ENCODE measurements around the gene SMIM41. TPM values are rescaled to one million over a fixed set of nuclear protein-coding genes. Genes with fewer than 3 reads are reported as not detected.

Gene SMIM41
- polyA plus RNA-seq, 2 donors, result 0.18 to 0.22 TPM

- 22% methylated on average over 16 of the region's 16 CpGs for WGBS, 2 donors
- Histone ChIP-seq H3K4me1 (ENCODE audit: control insufficient read depth in 2 of 2, insufficient read depth in 2 of 2, low read length in 1 of 2) (peaks cover 8 to 21% of the 10 kb centered on the region in 2 donors), H3K27ac (ENCODE audit: low read depth in 2 of 2, low read length in 1 of 2) (peak overlapping the region; percentile 94)
Measured at GRCh38 chr12:52050116-52050757, 29.3 kb upstream of the SMIM41 start.

GRCh38 chr12:52050758-52051541 lies 28.6 kb upstream of the SMIM41 start, which contains the start of gene NR4A1:
Gene NR4A1, plus strand, starts transcription at chr12:52051442. Its CDS starts 2,887 bp downstream, at chr12:52054329.
- Histone ChIP-seq H3K27me3 (ENCODE audit: control insufficient read depth in 1 of 2, insufficient read depth in 2 of 2, low read length in 2 of 2) (no peaks in the 10 kb centered on the region), H3K27ac (ENCODE audit: low read depth in 2 of 2, low read length in 1 of 2) (peak within 1 kb of the TSS; percentile 94), H3K4me1 (ENCODE audit: control insufficient read depth in 2 of 2, insufficient read depth in 2 of 2, low read length in 1 of 2) (peaks cover 5 to 15% of the 10 kb centered on the region in 2 donors), H3K4me3 (ENCODE audit: low read depth in 1 of 2, low read length in 2 of 2) (peak within 1 kb of the TSS; percentile 32 to 53), H3K9me3 (ENCODE audit: control insufficient read depth in 2 of 2, insufficient read depth in 1 of 2, low read depth in 1 of 2, low read length in 1 of 2) (no peaks in the 10 kb centered on the region), H3K36me3 (ENCODE audit: control insufficient read depth in 2 of 2, insufficient read depth in 2 of 2, low read length in 1 of 2) (no peaks in the 10 kb centered on the region)
- 0 to 1% methylated on average over 66 to 77 of the region's 77 CpGs for WGBS, 2 donors

More at GRCh38 chr12:52050116-52050757, 29.3 kb upstream of the SMIM41 start:
- Histone ChIP-seq H3K36me3 (ENCODE audit: control insufficient read depth in 2 of 2, insufficient read depth in 2 of 2, low read length in 1 of 2) (no peaks in the 10 kb centered on the region), H3K27me3 (ENCODE audit: control insufficient read depth in 1 of 2, insufficient read depth in 2 of 2, low read length in 2 of 2) (no peaks in the 10 kb centered on the region), H3K4me3 (ENCODE audit: low read depth in 1 of 2, low read length in 2 of 2) (peak overlapping the region; percentile 32 to 47), H3K9me3 (ENCODE audit: control insufficient read depth in 2 of 2, insufficient read depth in 1 of 2, low read depth in 1 of 2, low read length in 1 of 2) (no peaks in the 10 kb centered on the region)

- peaks cover 0 to 5% of the 10 kb centered on the region in 2 donors for H3K36me3 ChIP-seq (ENCODE audit: control insufficient read depth in 2 of 2, insufficient read depth in 2 of 2, low read length in 1 of 2)
- H3K27ac ChIP-seq (ENCODE audit: low read depth in 2 of 2, low read length in 1 of 2), result peak overlapping the region; percentile 85 to 91
- H3K9me3 ChIP-seq (ENCODE audit: control insufficient read depth in 2 of 2, insufficient read depth in 1 of 2, low read depth in 1 of 2, low read length in 1 of 2), result no peaks in the 10 kb centered on the region
- H3K27me3 ChIP-seq (ENCODE audit: control insufficient read depth in 1 of 2, insufficient read depth in 2 of 2, low read length in 2 of 2), result no peaks in the 10 kb centered on the region
- peaks cover 4 to 12% of the 10 kb centered on the region in 2 donors for H3K4me1 ChIP-seq (ENCODE audit: control insufficient read depth in 2 of 2, insufficient read depth in 2 of 2, low read length in 1 of 2)
- WGBS, 2 donors, result 43 to 45% methylated on average over 7 of the region's 7 CpGs
- H3K4me3 ChIP-seq (ENCODE audit: low read depth in 1 of 2, low read length in 2 of 2), result peak overlapping the region; percentile 32 to 53
Measured at GRCh38 chr12:52052468-52053186, 26.9 kb upstream of the SMIM41 start.

- H3K4me3 ChIP-seq (ENCODE audit: low read depth in 1 of 2, low read length in 2 of 2), result no peak overlapping the region
- no peaks in the 10 kb centered on the region for H3K27me3 ChIP-seq (ENCODE audit: control insufficient read depth in 1 of 2, insufficient read depth in 2 of 2, low read length in 2 of 2)
- H3K9me3 ChIP-seq (ENCODE audit: control insufficient read depth in 2 of 2, insufficient read depth in 1 of 2, low read depth in 1 of 2, low read length in 1 of 2), result no peaks in the 10 kb centered on the region
- peaks cover 0 to 7% of the 10 kb centered on the region in 2 donors for H3K36me3 ChIP-seq (ENCODE audit: control insufficient read depth in 2 of 2, insufficient read depth in 2 of 2, low read length in 1 of 2)
- WGBS, 2 donors, result 80 to 82% methylated on average over 9 of the region's 9 CpGs
- H3K4me1 ChIP-seq (ENCODE audit: control insufficient read depth in 2 of 2, insufficient read depth in 2 of 2, low read length in 1 of 2), result peaks cover 4 to 12% of the 10 kb centered on the region in 2 donors
- H3K27ac ChIP-seq (ENCODE audit: low read depth in 2 of 2, low read length in 1 of 2), result peak overlapping the region in 1 of 2 donors; percentile 16
Measured at GRCh38 chr12:52053536-52054209, 25.8 kb upstream of the SMIM41 start.

GRCh38 chr12:52054231-52054832 lies 25.2 kb upstream of the SMIM41 start:
- Histone ChIP-seq H3K27me3 (ENCODE audit: control insufficient read depth in 1 of 2, insufficient read depth in 2 of 2, low read length in 2 of 2) (no peaks in the 10 kb centered on the region), H3K4me1 (ENCODE audit: control insufficient read depth in 2 of 2, insufficient read depth in 2 of 2, low read length in 1 of 2) (peaks cover 4 to 12% of the 10 kb centered on the region in 2 donors), H3K9me3 (ENCODE audit: control insufficient read depth in 2 of 2, insufficient read depth in 1 of 2, low read depth in 1 of 2, low read length in 1 of 2) (no peaks in the 10 kb centered on the region), H3K4me3 (ENCODE audit: low read depth in 1 of 2, low read length in 2 of 2) (no peak overlapping the region), H3K36me3 (ENCODE audit: control insufficient read depth in 2 of 2, insufficient read depth in 2 of 2, low read length in 1 of 2) (peaks cover 0 to 9% of the 10 kb centered on the region in 2 donors), H3K27ac (ENCODE audit: low read depth in 2 of 2, low read length in 1 of 2) (peak overlapping the region in 1 of 2 donors; percentile 1)
- WGBS, 2 donors, result 90 to 91% methylated on average over 21 of the region's 21 CpGs

GRCh38 chr12:52054833-52055730 lies 24.4 kb upstream of the SMIM41 start:
- WGBS, 2 donors, result 91 to 93% methylated on average over 21 of the region's 21 CpGs
- Histone ChIP-seq H3K9me3 (ENCODE audit: control insufficient read depth in 2 of 2, insufficient read depth in 1 of 2, low read depth in 1 of 2, low read length in 1 of 2) (no peaks in the 10 kb centered on the region), H3K36me3 (ENCODE audit: control insufficient read depth in 2 of 2, insufficient read depth in 2 of 2, low read length in 1 of 2) (peaks cover 0 to 9% of the 10 kb centered on the region in 2 donors), H3K27ac (ENCODE audit: low read depth in 2 of 2, low read length in 1 of 2) (peak overlapping the region in 1 of 2 donors; percentile 1), H3K4me1 (ENCODE audit: control insufficient read depth in 2 of 2, insufficient read depth in 2 of 2, low read length in 1 of 2) (peaks cover 4 to 12% of the 10 kb centered on the region in 2 donors), H3K4me3 (ENCODE audit: low read depth in 1 of 2, low read length in 2 of 2) (no peak overlapping the region), H3K27me3 (ENCODE audit: control insufficient read depth in 1 of 2, insufficient read depth in 2 of 2, low read length in 2 of 2) (no peaks in the 10 kb centered on the region)

- WGBS, 2 donors, result 85 to 88% methylated on average over 24 to 27 of the region's 27 CpGs
- peaks cover 0 to 9% of the 10 kb centered on the region in 2 donors for H3K36me3 ChIP-seq (ENCODE audit: control insufficient read depth in 2 of 2, insufficient read depth in 2 of 2, low read length in 1 of 2)
- peaks cover 0 to 7% of the 10 kb centered on the region in 2 donors for H3K4me1 ChIP-seq (ENCODE audit: control insufficient read depth in 2 of 2, insufficient read depth in 2 of 2, low read length in 1 of 2)
- peak overlapping the region in 1 of 2 donors; percentile 11 for H3K27ac ChIP-seq (ENCODE audit: low read depth in 2 of 2, low read length in 1 of 2)
- no peaks in the 10 kb centered on the region for H3K27me3 ChIP-seq (ENCODE audit: control insufficient read depth in 1 of 2, insufficient read depth in 2 of 2, low read length in 2 of 2)
- no peak overlapping the region for H3K4me3 ChIP-seq (ENCODE audit: low read depth in 1 of 2, low read length in 2 of 2)
- H3K9me3 ChIP-seq (ENCODE audit: control insufficient read depth in 2 of 2, insufficient read depth in 1 of 2, low read depth in 1 of 2, low read length in 1 of 2), result no peaks in the 10 kb centered on the region
Measured at GRCh38 chr12:52055731-52056711, 23.5 kb upstream of the SMIM41 start.
